ENCODE data around the gene SLC13A2. TPM values are rescaled to one million over a fixed set of nuclear protein-coding genes. Genes with fewer than 3 reads are reported as not detected.

Gene SLC13A2
- total and polyA plus RNA-seq, 2 experiments from 2014 or later, result not detected

DNA sequence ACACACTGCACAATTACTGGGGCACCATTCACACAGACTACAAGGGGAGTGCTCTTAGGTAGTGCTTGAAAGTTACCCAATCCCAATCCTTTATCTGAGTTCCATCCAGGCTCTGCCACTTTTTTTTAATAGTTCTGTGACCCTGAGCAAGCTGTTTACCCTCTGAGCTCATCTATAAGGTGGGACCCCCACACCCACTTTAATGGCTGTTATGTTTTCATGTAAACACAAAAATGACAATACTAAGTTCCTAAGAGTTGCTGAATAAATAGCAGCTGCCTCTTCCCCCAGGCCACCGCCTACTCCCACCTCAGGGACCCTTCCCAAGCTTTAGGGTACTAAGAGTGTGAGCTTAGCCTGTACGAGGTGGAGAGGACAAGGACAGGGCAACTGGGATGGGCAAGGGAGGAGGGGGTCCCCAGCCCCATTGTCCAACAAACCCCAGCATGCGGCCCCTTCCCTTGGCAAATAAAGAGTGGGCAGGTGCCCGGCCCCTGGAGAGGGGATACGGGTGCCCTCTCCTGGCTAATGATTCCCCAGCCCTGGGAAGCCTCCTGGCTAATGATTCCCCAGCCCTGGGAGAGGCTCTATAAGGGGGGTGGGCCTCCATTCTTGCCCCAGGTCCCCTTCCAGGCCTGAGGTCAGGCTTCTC, 14.6 kb downstream of the SLC13A2 start:
- Histone ChIP-seq H3F3A (replicated peaks; ENCODE audit: low read depth) (no peaks in the 10 kb centered on the region), H3K27ac (ENCODE audit: low read depth) (no peak overlapping the region), H3K27me3 (ENCODE audit: insufficient read depth) (no peaks in the 10 kb centered on the region), H4K20me1 (replicated peaks; ENCODE audit: insufficient read depth) (no peaks in the 10 kb centered on the region), H3K4me3 (no peak overlapping the region), H3K36me3 (ENCODE audit: insufficient read depth) (no peaks in the 10 kb centered on the region), H3K4me2 (no peak overlapping the region), H3K4me1 (ENCODE audit: insufficient read depth) (no peaks in the 10 kb centered on the region), H3K79me2 (replicated peaks; ENCODE audit: insufficient read depth) (no peaks in the 10 kb centered on the region), H3K9me2 (ENCODE audit: insufficient read depth) (no peaks in the 10 kb centered on the region), H2AFZ (no peak overlapping the region)
- Mint-ChIP-seq H3K27me3 (ENCODE audit: insufficient read depth, low read depth, poor library complexity) (no peaks in the 10 kb centered on the region), H3K9me3 (no peaks in the 10 kb centered on the region), H3K4me1 (peaks cover 7% of the 10 kb centered on the region), H3K4me3 (no peak overlapping the region), H3K36me3 (ENCODE audit: low read depth) (no peaks in the 10 kb centered on the region), H3K27ac (no peak overlapping the region)
- no peak for ATAC-seq
- no peak for DNase-seq (ENCODE audit: low spot score)
- TF ChIP-seq JUNB (IDR thresholded peaks at IDR 0.05; ENCODE audit: unreplicated experiment), result no peak
- TF ChIP-seq, protein P1, sequence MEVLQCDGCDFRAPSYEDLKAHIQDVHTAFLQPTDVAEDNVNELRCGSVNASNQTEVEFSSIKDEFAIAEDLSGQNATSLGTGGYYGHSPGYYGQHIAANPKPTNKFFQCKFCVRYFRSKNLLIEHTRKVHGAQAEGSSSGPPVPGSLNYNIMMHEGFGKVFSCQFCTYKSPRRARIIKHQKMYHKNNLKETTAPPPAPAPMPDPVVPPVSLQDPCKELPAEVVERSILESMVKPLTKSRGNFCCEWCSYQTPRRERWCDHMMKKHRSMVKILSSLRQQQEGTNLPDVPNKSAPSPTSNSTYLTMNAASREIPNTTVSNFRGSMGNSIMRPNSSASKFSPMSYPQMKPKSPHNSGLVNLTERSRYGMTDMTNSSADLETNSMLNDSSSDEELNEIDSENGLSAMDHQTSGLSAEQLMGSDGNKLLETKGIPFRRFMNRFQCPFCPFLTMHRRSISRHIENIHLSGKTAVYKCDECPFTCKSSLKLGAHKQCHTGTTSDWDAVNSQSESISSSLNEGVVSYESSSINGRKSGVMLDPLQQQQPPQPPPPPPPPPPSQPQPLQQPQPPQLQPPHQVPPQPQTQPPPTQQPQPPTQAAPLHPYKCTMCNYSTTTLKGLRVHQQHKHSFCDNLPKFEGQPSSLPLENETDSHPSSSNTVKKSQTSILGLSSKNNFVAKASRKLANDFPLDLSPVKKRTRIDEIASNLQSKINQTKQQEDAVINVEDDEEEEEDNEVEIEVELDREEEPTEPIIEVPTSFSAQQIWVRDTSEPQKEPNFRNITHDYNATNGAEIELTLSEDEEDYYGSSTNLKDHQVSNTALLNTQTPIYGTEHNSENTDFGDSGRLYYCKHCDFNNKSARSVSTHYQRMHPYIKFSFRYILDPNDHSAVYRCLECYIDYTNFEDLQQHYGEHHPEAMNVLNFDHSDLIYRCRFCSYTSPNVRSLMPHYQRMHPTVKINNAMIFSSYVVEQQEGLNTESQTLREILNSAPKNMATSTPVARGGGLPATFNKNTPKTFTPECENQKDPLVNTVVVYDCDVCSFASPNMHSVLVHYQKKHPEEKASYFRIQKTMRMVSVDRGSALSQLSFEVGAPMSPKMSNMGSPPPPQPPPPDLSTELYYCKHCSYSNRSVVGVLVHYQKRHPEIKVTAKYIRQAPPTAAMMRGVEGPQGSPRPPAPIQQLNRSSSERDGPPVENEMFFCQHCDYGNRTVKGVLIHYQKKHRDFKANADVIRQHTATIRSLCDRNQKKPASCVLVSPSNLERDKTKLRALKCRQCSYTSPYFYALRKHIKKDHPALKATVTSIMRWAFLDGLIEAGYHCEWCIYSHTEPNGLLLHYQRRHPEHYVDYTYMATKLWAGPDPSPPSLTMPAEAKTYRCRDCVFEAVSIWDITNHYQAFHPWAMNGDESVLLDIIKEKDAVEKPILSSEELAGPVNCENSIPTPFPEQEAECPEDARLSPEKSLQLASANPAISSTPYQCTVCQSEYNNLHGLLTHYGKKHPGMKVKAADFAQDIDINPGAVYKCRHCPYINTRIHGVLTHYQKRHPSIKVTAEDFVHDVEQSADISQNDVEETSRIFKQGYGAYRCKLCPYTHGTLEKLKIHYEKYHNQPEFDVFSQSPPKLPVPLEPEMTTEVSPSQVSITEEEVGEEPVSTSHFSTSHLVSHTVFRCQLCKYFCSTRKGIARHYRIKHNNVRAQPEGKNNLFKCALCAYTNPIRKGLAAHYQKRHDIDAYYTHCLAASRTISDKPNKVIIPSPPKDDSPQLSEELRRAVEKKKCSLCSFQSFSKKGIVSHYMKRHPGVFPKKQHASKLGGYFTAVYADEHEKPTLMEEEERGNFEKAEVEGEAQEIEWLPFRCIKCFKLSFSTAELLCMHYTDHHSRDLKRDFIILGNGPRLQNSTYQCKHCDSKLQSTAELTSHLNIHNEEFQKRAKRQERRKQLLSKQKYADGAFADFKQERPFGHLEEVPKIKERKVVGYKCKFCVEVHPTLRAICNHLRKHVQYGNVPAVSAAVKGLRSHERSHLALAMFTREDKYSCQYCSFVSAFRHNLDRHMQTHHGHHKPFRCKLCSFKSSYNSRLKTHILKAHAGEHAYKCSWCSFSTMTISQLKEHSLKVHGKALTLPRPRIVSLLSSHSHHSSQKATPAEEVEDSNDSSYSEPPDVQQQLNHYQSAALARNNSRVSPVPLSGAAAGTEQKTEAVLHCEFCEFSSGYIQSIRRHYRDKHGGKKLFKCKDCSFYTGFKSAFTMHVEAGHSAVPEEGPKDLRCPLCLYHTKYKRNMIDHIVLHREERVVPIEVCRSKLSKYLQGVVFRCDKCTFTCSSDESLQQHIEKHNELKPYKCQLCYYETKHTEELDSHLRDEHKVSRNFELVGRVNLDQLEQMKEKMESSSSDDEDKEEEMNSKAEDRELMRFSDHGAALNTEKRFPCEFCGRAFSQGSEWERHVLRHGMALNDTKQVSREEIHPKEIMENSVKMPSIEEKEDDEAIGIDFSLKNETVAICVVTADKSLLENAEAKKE (CRISPR knock-in tag; IDR thresholded peaks at IDR 0.05), result no peak
- no peak for TF ChIP-seq NANOG (IDR thresholded peaks at IDR 0.05; ENCODE audit: borderline replicate concordance)
- no peak for TF ChIP-seq POLR2AphosphoS5 (IDR thresholded peaks at IDR 0.05; ENCODE audit: low read depth)
- no peak for TF ChIP-seq REST (IDR thresholded peaks at IDR 0.05; ENCODE audit: unreplicated experiment)
- TF ChIP-seq EZH2phosphoT487 (IDR thresholded peaks at IDR 0.05; ENCODE audit: unreplicated experiment), result no peak
- TF ChIP-seq EZH2 (IDR thresholded peaks at IDR 0.05; ENCODE audit: low read depth, unreplicated experiment), result no peak
- TF ChIP-seq, protein P2, sequence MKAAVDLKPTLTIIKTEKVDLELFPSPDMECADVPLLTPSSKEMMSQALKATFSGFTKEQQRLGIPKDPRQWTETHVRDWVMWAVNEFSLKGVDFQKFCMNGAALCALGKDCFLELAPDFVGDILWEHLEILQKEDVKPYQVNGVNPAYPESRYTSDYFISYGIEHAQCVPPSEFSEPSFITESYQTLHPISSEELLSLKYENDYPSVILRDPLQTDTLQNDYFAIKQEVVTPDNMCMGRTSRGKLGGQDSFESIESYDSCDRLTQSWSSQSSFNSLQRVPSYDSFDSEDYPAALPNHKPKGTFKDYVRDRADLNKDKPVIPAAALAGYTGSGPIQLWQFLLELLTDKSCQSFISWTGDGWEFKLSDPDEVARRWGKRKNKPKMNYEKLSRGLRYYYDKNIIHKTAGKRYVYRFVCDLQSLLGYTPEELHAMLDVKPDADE (IDR thresholded peaks at IDR 0.05), result no peak
- no peak for TF ChIP-seq ZNF114 (CRISPR knock-in tag; IDR thresholded peaks at IDR 0.05)
- no peak for TF ChIP-seq ZNF331 (CRISPR knock-in tag; IDR thresholded peaks at IDR 0.05; ENCODE audit: low read depth)
- TF ChIP-seq CTCF (conservative IDR thresholded peaks at IDR 0.05; ENCODE audit: low read depth in 2 of 2), result no peak; a peak in 1 of 4 replicates
- no peak for TF ChIP-seq CREB1 (CRISPR knock-in tag; IDR thresholded peaks at IDR 0.05; ENCODE audit: low read depth)
- TF ChIP-seq STAT1 (IDR thresholded peaks at IDR 0.05; ENCODE audit: unreplicated experiment), result no peak

Measured in GM23338 (cell line).